Fibroblast of lung (primary cell): Measurements from ENCODE around the gene PMEPA1. TPM values are rescaled to one million over a fixed set of nuclear protein-coding genes. Genes with fewer than 3 reads are reported as not detected.

Experiments used
- DNase-seq, 2 donors: peaks; one replicate each; pipeline versions ENCODE4 v3.0.0 to v3.0.0-alpha.2; 2010; ENCODE audit warnings: low read depth in 2 of 2
- H2AFZ ChIP-seq: 2 replicates; pipeline ENCODE4 v1.5.1; 2012; ENCODE audit warnings: low read length, control low read depth, inconsistent platforms
- H3K27ac ChIP-seq: 2 replicates; pipeline ENCODE4 v1.5.1; 2011; ENCODE audit warnings: low read length, control low read depth; ENCODE audit not compliant: insufficient read depth
- H3K27me3 ChIP-seq: 2 replicates; pipeline ENCODE4 v1.5.1; 2011; ENCODE audit warnings: mild to moderate bottlenecking, low read length; ENCODE audit not compliant: control insufficient read depth, insufficient read depth
- H3K36me3 ChIP-seq: 2 replicates; pipeline ENCODE4 v1.5.1; 2011; ENCODE audit warnings: low read length; ENCODE audit not compliant: control insufficient read depth, insufficient read depth
- H3K4me1 ChIP-seq: 2 replicates; pipeline ENCODE4 v1.5.1; 2011; ENCODE audit warnings: low read length; ENCODE audit not compliant: control insufficient read depth, insufficient read depth; ENCODE audit errors: extremely low read depth
- H3K4me2 ChIP-seq: 2 replicates; pipeline ENCODE4 v1.5.1; 2011; ENCODE audit warnings: low read length, control low read depth; ENCODE audit not compliant: insufficient read depth; ENCODE audit errors: extremely low read depth
- H3K4me3 ChIP-seq, 4 experiments: fragments of 200-600 bp in 1 of 4; sonication (generic) in 1 of 4; replicated peaks in 1 of 4; 2 replicates each; pipeline ENCODE4 v1.5.1; 2011 to 2016; ENCODE audit warnings: low read length in 4 of 4, low read depth in 3 of 4, mild to moderate bottlenecking in 3 of 4, control low read depth in 2 of 4, inconsistent platforms in 1 of 4, mixed read lengths in 1 of 4; ENCODE audit not compliant: insufficient read depth in 1 of 4; ENCODE audit errors: control extremely low read depth in 1 of 4
- H3K79me2 ChIP-seq: 2 replicates; pipeline ENCODE4 v1.5.1; 2012; ENCODE audit warnings: mild to moderate bottlenecking, low read length, inconsistent platforms; ENCODE audit not compliant: control insufficient read depth, insufficient read depth
- H3K9ac ChIP-seq: 2 replicates; pipeline ENCODE4 v1.5.1; 2011; ENCODE audit warnings: mild to moderate bottlenecking, low read length, control low read depth; ENCODE audit not compliant: insufficient read depth
- H3K9me3 ChIP-seq: 2 replicates; pipeline ENCODE4 v1.5.1; 2012; ENCODE audit warnings: low read depth, low read length; ENCODE audit not compliant: control insufficient read depth, insufficient read depth
- H4K20me1 ChIP-seq: 2 replicates; pipeline ENCODE4 v1.5.1; 2011; ENCODE audit warnings: low read length; ENCODE audit not compliant: control insufficient read depth, insufficient read depth; ENCODE audit errors: extremely low read depth
- EZH2 ChIP-seq: IDR thresholded peaks from 2 replicates; pipeline ENCODE4 v1.5.1; 2012; ENCODE audit warnings: low read length, control low read depth, mild to moderate bottlenecking; ENCODE audit errors: missing control alignments
- polyA plus RNA-seq, 2 donors: library from polyadenylated mRNA; depleted of rRNA in 1 of 2; stranded (reverse) in 1 of 2; unstranded in 1 of 2; fragments of >200 nt; gene quantifications; 2 replicates each; pipeline ENCODE4 v1.2.1, GENCODE V29; 2011 to 2012; ENCODE audit warnings: missing spikeins in 1 of 2
- total RNA-seq: library from RNA; depleted of rRNA; stranded (reverse); fragments of >200 nt; gene quantifications from 2 replicates; pipeline ENCODE4 v1.2.1, GENCODE V29; 2014
- TF ChIP-seq, protein P1 (sequence below), 2 donors: IDR thresholded peaks in 1 of 2; conservative IDR thresholded peaks in 1 of 2; 1 replicate in 1 of 2; 2 replicates in 1 of 2; pipeline ENCODE4 v1.5.1; 2011 to 2012; ENCODE audit warnings: low read length in 2 of 2, control low read depth in 1 of 2, inconsistent platforms in 1 of 2, low read depth in 1 of 2, mild to moderate bottlenecking in 1 of 2

The PMEPA1 gene
- total and polyA plus RNA-seq, 2 donors (not counting 1 experiment from before 2014, with no cell fraction given), result 0.19 to 0.33 TPM

DNA sequence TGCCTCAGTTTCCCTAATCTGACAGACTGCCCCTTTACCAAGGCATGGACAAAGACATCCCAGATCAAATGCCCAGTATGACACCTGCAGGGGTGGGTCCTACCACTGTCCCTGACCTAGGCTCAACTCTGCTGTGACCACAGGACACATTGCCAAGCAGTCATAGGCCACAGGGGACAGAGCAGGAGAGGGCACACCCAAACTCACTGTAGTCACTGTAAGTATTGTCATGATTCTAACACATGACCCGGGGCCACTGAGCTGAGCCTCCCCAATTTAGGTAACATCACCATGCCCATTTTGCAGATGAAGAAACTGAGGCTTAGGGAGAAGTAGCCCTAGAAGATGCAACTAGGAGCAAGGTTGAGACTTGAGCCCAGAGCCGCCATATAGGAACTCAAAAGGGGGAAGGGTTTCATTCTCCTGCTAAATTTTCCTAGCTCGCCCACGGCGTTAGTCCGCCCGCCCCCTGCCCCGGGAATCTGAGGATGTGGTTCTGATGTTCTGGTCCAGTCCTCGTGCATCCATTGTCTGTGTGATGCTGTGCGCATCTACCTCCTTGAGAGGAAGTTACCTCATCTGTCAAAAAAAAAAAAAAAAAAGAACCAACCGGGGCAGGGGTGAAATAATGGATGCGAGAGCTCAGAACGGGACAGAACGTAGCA lies 44.8 kb downstream of the PMEPA1 start:
- TF ChIP-seq, protein P1, sequence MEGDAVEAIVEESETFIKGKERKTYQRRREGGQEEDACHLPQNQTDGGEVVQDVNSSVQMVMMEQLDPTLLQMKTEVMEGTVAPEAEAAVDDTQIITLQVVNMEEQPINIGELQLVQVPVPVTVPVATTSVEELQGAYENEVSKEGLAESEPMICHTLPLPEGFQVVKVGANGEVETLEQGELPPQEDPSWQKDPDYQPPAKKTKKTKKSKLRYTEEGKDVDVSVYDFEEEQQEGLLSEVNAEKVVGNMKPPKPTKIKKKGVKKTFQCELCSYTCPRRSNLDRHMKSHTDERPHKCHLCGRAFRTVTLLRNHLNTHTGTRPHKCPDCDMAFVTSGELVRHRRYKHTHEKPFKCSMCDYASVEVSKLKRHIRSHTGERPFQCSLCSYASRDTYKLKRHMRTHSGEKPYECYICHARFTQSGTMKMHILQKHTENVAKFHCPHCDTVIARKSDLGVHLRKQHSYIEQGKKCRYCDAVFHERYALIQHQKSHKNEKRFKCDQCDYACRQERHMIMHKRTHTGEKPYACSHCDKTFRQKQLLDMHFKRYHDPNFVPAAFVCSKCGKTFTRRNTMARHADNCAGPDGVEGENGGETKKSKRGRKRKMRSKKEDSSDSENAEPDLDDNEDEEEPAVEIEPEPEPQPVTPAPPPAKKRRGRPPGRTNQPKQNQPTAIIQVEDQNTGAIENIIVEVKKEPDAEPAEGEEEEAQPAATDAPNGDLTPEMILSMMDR (conservative IDR thresholded peaks at IDR 0.05 in 1 of 2, IDR thresholded peaks at IDR 0.05 in 1 of 2; ENCODE audit: low read depth in 1 of 2, low read length in 2 of 2), result no peak
- TF ChIP-seq EZH2, result no peak
- Histone ChIP-seq H3K4me3 (no peak overlapping the region), H3K4me2 (no peak overlapping the region), H3K36me3 (no peaks in the 10 kb centered on the region), H3K9ac (no peak overlapping the region), H3K27me3 (no peaks in the 10 kb centered on the region), H3K4me1 (no peaks in the 10 kb centered on the region), H3K27ac (no peak overlapping the region), H3K9me3 (no peaks in the 10 kb centered on the region), H3K79me2 (no peaks in the 10 kb centered on the region), H4K20me1 (no peaks in the 10 kb centered on the region), H2AFZ (no peak overlapping the region)
- DNase-seq, result no peak

DNA sequence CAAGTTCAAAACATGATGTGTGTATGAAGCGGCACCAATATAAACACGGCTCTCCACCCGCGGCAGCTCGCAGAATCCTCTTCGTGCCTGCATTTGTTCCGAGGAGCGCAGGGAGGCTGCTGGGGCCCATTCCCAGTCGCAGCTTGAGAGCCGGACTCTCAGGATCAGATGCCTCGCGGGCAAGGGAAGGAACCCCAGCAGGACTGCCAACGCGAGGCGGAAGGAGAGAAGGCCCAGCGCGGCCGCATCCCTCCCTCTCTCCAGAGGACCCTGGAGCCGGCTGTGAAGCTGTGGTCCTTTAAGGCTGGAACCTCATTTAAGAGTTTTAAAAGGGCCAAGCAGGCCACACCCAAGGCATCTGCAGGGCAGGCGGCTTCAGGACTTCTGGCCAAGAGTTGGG lies 45.3 kb downstream of the PMEPA1 start:
- H3K27me3 ChIP-seq, result no peaks in the 10 kb centered on the region
- H3K4me1 ChIP-seq, result no peaks in the 10 kb centered on the region
- no peaks in the 10 kb centered on the region for H3K36me3 ChIP-seq
- no peak overlapping the region for H3K9ac ChIP-seq
- H3K4me3 ChIP-seq, result no peak overlapping the region
- H3K4me2 ChIP-seq, result no peak overlapping the region
- no peaks in the 10 kb centered on the region for H3K79me2 ChIP-seq
- H2AFZ ChIP-seq, result no peak overlapping the region
- TF ChIP-seq EZH2, result no peak
- TF ChIP-seq, protein P1 (conservative IDR thresholded peaks at IDR 0.05 in 1 of 2, IDR thresholded peaks at IDR 0.05 in 1 of 2; ENCODE audit: low read depth in 1 of 2, low read length in 2 of 2), result no peak
- no peaks in the 10 kb centered on the region for H3K9me3 ChIP-seq
- no peak overlapping the region for H3K27ac ChIP-seq
- no peaks in the 10 kb centered on the region for H4K20me1 ChIP-seq
- DNase-seq, result no peak

DNA sequence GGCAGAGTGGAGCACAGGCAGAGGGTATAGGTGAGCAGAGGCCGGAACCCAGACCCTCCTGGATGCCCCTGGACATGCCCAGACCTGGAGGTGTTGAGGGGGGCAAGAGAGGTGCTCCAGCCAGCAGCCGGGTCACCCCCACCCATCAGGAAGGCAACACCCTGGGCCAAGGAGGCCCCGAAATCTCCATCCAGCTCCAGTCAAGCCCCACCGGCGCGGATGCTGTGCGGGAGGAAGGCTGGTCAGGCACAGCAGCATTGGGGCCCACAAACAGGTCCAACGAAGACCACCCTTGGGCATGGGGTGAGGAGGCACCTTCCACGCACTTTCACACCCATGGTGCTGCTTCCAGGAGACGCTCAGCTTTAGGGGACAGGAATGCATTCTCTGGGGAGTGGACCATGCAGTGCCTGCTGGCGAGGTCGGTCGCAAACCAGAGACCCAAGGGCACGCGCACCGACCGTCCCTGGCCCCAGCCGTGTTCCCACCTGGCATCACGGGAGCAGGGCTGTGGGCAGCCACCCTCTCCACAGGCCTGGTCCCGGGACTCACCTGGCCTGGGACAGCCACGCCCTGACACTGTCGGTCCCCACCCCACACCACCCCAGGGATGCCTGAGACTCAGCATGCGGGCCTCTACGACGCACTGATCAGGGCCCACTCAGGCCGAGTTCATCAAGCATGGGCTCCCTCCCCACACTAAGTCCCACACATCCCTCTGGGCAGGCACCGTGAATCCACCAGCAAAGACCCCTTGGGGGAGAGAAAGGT lies 45.9 kb downstream of the PMEPA1 start:
- no peak overlapping the region for H2AFZ ChIP-seq

More for the DNA sequence above, 45.9 kb downstream of the PMEPA1 start:
- Histone ChIP-seq H3K4me2 (no peak overlapping the region), H3K36me3 (no peaks in the 10 kb centered on the region), H3K4me3 (no peak overlapping the region), H3K9ac (no peak overlapping the region), H3K4me1 (no peaks in the 10 kb centered on the region), H3K27me3 (no peaks in the 10 kb centered on the region), H3K27ac (no peak overlapping the region), H3K79me2 (no peaks in the 10 kb centered on the region), H4K20me1 (no peaks in the 10 kb centered on the region), H3K9me3 (no peaks in the 10 kb centered on the region)
- TF ChIP-seq, protein P1 (conservative IDR thresholded peaks at IDR 0.05 in 1 of 2, IDR thresholded peaks at IDR 0.05 in 1 of 2; ENCODE audit: low read depth in 1 of 2, low read length in 2 of 2), result no peak
- no peak for TF ChIP-seq EZH2
- no peak for DNase-seq
